HEK293 (cell line): Measurements from ENCODE around the gene LGI4.

Experiments
- FEZF1 ChIP-seq: fragments of 450-650 bp; formaldehyde crosslinking; IDR thresholded peaks from 2 replicates; pipeline ENCODE4 v1.5.1; 2016; ENCODE audit warnings: missing biosample characterization, missing genetic modification characterization
- KLF7 ChIP-seq: fragments of 450-650 bp; formaldehyde crosslinking; IDR thresholded peaks from 2 replicates; pipeline ENCODE4 v1.5.1; 2016; ENCODE audit warnings: missing biosample characterization, missing genetic modification characterization, borderline replicate concordance
- PRDM6 ChIP-seq: fragments of 450-650 bp; formaldehyde crosslinking; IDR thresholded peaks from 2 replicates; pipeline ENCODE4 v1.5.1; 2017; ENCODE audit warnings: missing biosample characterization, missing genetic modification characterization
- REST ChIP-seq: fragments of 450-650 bp; formaldehyde crosslinking; IDR thresholded peaks from 2 replicates; pipeline ENCODE4 v1.5.1; 2016; ENCODE audit warnings: missing biosample characterization, missing genetic modification characterization
- TSHZ1 ChIP-seq: fragments of 450-650 bp; formaldehyde crosslinking; IDR thresholded peaks from 2 replicates; pipeline ENCODE4 v1.5.1; 2016; ENCODE audit warnings: missing biosample characterization, missing genetic modification characterization, borderline replicate concordance
- ZNF398 ChIP-seq: fragments of 450-650 bp; formaldehyde crosslinking; IDR thresholded peaks from 2 replicates; pipeline ENCODE4 v1.5.1; 2017; ENCODE audit warnings: missing biosample characterization, missing genetic modification characterization
- ZNF501 ChIP-seq: fragments of 450-650 bp; formaldehyde crosslinking; IDR thresholded peaks from 2 replicates; pipeline ENCODE4 v1.5.1; 2016; ENCODE audit warnings: missing biosample characterization, missing genetic modification characterization
- ZNF768 ChIP-seq: fragments of 450-650 bp; formaldehyde crosslinking; IDR thresholded peaks from 2 replicates; pipeline ENCODE4 v1.5.1; 2018; ENCODE audit warnings: missing biosample characterization, mild to moderate bottlenecking, missing genetic modification characterization
- ZSCAN23 ChIP-seq: fragments of 450-650 bp; formaldehyde crosslinking; IDR thresholded peaks from 2 replicates; pipeline ENCODE4 v1.5.1; 2016; ENCODE audit warnings: missing biosample characterization, missing genetic modification characterization
- ZSCAN5A ChIP-seq: fragments of 450-650 bp; formaldehyde crosslinking; IDR thresholded peaks from 2 replicates; pipeline ENCODE4 v1.5.1; 2016; ENCODE audit warnings: missing biosample characterization, missing genetic modification characterization

LGI4 gene

GRCh38 chr19:35154525-35155406 lies 19.9 kb upstream of the LGI4 start, which contains the start of gene FXYD5 (continued):
- TF ChIP-seq REST (tag by site-specific recombination) = peak; percentile 51
- no peak for TF ChIP-seq TSHZ1 (tag by site-specific recombination)
- TF ChIP-seq PRDM6 (tag by site-specific recombination) = no peak
- TF ChIP-seq ZNF501 (tag by site-specific recombination) = peak; percentile 100
- 0 out of 2 replicates have a peak, but pooled peaks have one; percentile 14 for TF ChIP-seq ZSCAN23 (tag by site-specific recombination)
- TF ChIP-seq ZSCAN5A (tag by site-specific recombination) = peak; percentile 70; the same call in 1 of the 2 replicates
- TF ChIP-seq ZNF768 (tag by site-specific recombination) = no peak
- peak; percentile 6; the same call in 1 of the 2 replicates for TF ChIP-seq FEZF1 (tag by site-specific recombination)
- peak; percentile 99 for TF ChIP-seq ZNF398 (tag by site-specific recombination)
- TF ChIP-seq KLF7 (tag by site-specific recombination) = peak; percentile 99
